Naive thymus-derived CD4-positive, alpha-beta T cell (primary cell): ENCODE data around the gene ENTPD5. TPM values are rescaled to one million over a fixed set of nuclear protein-coding genes. Genes with fewer than 3 reads are reported as not detected.

ENCODE experiments used
- ATAC-seq: fragments of 150-1000 bp; cut with Tn5 transposase; 2 replicates; pipeline ENCODE4 v1.10.0; 2021; ENCODE audit warnings: mild to moderate bottlenecking, moderate library complexity
- CTCF ChIA-PET: fragments of 350-600 bp; sonication (Branson Sonifier 250); formaldehyde crosslinking; loops from one replicate; lab custom pipeline; 2021; ENCODE audit warnings: antibody characterized with exemption; lab: Charles Lee
- POLR2A ChIA-PET: fragments of 350-600 bp; sonication (Branson Sonifier 250); formaldehyde crosslinking; loops from one replicate; lab custom pipeline; 2021; ENCODE audit warnings: antibody characterized with exemption, inconsistent platforms; lab: Charles Lee
- DNase-seq, 9 donors: peaks; one replicate each; pipeline versions ENCODE4 v3.0.0 to v3.0.0-alpha.2; 2020 to 2022; ENCODE audit warnings: mixed read lengths in 1 of 9
- H3K27ac ChIP-seq: one replicate; pipeline ENCODE4 v1.7.0; 2013; ENCODE audit warnings: mild to moderate bottlenecking, low read depth, low read length, moderate library complexity
- H3K27me3 ChIP-seq, 2 donors: one replicate each; pipeline ENCODE4 v1.7.0; 2013; ENCODE audit warnings: low read length in 2 of 2, mild to moderate bottlenecking in 2 of 2, moderate library complexity in 2 of 2; ENCODE audit not compliant: control insufficient read depth in 2 of 2, insufficient read depth in 2 of 2
- H3K36me3 ChIP-seq, 3 experiments: 1 replicate in 2 of 3; 2 replicates in 1 of 3; pipeline ENCODE4 v1.7.0; 2013; ENCODE audit warnings: low read length in 3 of 3, mild to moderate bottlenecking in 3 of 3, moderate library complexity in 1 of 3; ENCODE audit not compliant: insufficient read depth in 3 of 3, control insufficient read depth in 2 of 3
- H3K4me1 ChIP-seq, 2 donors: one replicate each; pipeline ENCODE4 v1.7.0; 2013; ENCODE audit warnings: low read length in 2 of 2, mild to moderate bottlenecking in 2 of 2, moderate library complexity in 1 of 2; ENCODE audit not compliant: control insufficient read depth in 2 of 2, insufficient read depth in 2 of 2
- H3K4me3 ChIP-seq: 2 replicates; pipeline ENCODE4 v1.7.0; 2013; ENCODE audit warnings: mild to moderate bottlenecking, low read length
- H3K9me3 ChIP-seq, 3 experiments: 1 replicate in 2 of 3; 2 replicates in 1 of 3; pipeline ENCODE4 v1.7.0; 2013; ENCODE audit warnings: low read length in 3 of 3; ENCODE audit not compliant: control insufficient read depth in 2 of 3
- H3K27ac Mint-ChIP-seq, 9 donors: one replicate each; pipeline ENCODE4 v1.8.0; 2020 to 2022; ENCODE audit warnings: mixed read lengths in 9 of 9, mild to moderate bottlenecking in 8 of 9, moderate library complexity in 5 of 9, inconsistent platforms in 2 of 9
- H3K27me3 Mint-ChIP-seq, 5 donors: one replicate each; pipeline ENCODE4 v1.8.0; 2021 to 2022; ENCODE audit warnings: mixed read lengths in 5 of 5, mild to moderate bottlenecking in 1 of 5
- H3K36me3 Mint-ChIP-seq, 5 donors: one replicate each; pipeline ENCODE4 v1.8.0; 2020 to 2022; ENCODE audit warnings: mixed read lengths in 5 of 5, mild to moderate bottlenecking in 3 of 5, inconsistent platforms in 1 of 5
- H3K4me1 Mint-ChIP-seq, 7 donors: one replicate each; pipeline ENCODE4 v1.8.0; 2020 to 2022; ENCODE audit warnings: mixed read lengths in 7 of 7, mild to moderate bottlenecking in 3 of 7, inconsistent platforms in 1 of 7
- H3K4me3 Mint-ChIP-seq, 10 donors: one replicate each; pipeline ENCODE4 v1.8.0; 2020 to 2022; ENCODE audit warnings: mild to moderate bottlenecking in 10 of 10, mixed read lengths in 10 of 10, moderate library complexity in 6 of 10, inconsistent platforms in 2 of 10
- H3K9me3 Mint-ChIP-seq, 11 donors: one replicate each; pipeline ENCODE4 v1.8.0; 2020 to 2022; ENCODE audit warnings: mixed read lengths in 11 of 11, mild to moderate bottlenecking in 4 of 11, inconsistent platforms in 1 of 11, moderate library complexity in 1 of 11
- intact Hi-C, 2 donors: fragments of 100-400 bp; cut with micrococcal nuclease; formaldehyde crosslinking; loops; one replicate each; pipeline ENCODE4 v1.15.1; 2023
- polyA plus RNA-seq, 2 donors: library from polyadenylated mRNA; unstranded; fragments of 300-500 nt; fragmentation: Illumina TruSeq; gene quantifications; one replicate each; pipeline ENCODE4 v1.2.3, GENCODE V29; 2021
- total RNA-seq, 6 experiments: library from RNA in 5 of 6; stranded (reverse) in 5 of 6; gene quantifications; 1 replicate in 5 of 6; 2 replicates in 1 of 6; pipeline ENCODE4 v1.2.3 and lab custom pipeline; 2021 to 2026

Gene ENTPD5
- total RNA-seq (10 to 100 TPM in 3 of 5 experiments, 1 to 10 TPM in 2; 8.6 to 17.1 (median 11.2) TPM), polyA plus RNA-seq (1 to 10 TPM; 4.2 to 4.8 TPM), total RNA-seq (lab: John Stamatoyannopoulos, UW) (17.8 reads per million, percentile 48 among the genes with 10 or more reads in this experiment)

DNA sequence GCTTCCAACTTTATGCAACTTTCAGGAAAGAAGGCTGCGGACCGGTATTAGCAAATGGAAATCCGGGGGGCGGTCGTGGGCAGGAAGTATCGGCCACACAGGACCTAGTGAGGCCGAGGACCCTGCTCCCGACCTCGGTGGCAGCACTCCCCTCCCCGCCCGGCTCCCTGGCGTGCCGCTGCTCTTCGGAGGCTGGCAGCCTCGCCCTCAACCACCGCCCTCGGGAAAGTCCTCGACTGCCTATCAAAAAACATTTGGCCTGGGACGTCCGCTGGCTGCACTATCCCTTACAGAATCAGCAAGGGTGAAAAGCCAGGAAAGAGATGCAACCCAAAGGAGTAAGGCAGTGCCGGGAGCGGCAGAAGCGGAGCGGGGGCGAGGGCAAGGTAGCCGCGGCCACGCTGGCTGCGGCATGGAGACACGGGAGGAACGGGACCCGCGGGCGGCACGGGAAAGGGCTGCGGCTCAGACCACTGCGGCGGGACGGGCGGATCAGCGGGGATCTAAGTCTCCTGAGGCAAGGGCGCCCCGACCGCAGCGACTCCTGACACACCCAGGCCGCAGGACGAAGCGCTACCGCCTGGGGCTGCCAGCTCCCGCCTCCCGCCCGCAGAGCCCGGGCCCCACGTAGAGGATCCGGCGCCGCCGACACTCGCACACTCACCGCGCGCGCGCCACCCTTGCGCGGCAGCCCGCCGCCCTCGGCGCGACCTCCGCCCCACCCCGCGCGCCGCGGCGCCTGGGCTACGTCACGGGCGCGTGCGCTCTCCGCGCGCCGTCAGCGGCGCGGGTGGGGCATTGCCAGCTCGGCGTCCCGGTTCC is at the start of gene ENTPD5, which contains the start of gene BBOF1:
Gene ENTPD5, minus strand, starts transcription at position 703 of the 822 bp plus-strand sequence. CDS start 31,186 bp downstream, outside the sequence.
Gene BBOF1, plus strand, starts transcription at position 764 of the 822 bp plus-strand sequence. CDS start 130 bp downstream, outside the sequence.
- peak within 1 kb of the TSS; percentile 89 to 98 (median 96) for H3K27ac Mint-ChIP-seq
- no peaks in the 10 kb centered on the region for H3K27me3 ChIP-seq
- peaks cover 6 to 10% of the 10 kb centered on the region in 2 donors for H3K4me1 ChIP-seq
- peak within 1 kb of the TSS; percentile 79 for H3K4me3 ChIP-seq
- no peaks in the 10 kb centered on the region for H3K9me3 ChIP-seq
- CTCF ChIA-PET = no interaction called here
- intact Hi-C loops = loop anchor here (1.0 to 2.0 kb wide), 12 partner anchors 20 to 1643 kb away; partner anchors contain the start of genes ALDH6A1 (in 2 of the 2), COQ6 (in 2 of the 2), FAM161B (in 2 of the 2) and LIN52 (in 2 of the 2)
- H3K4me3 Mint-ChIP-seq = peak within 1 kb of the TSS; percentile 80 to 97 (median 94)
- H3K27ac ChIP-seq = peak within 1 kb of the TSS; percentile 93
- DNase-seq (peak; percentile 83 to 89 (median 88)), ATAC-seq (peak; percentile 98)
- no peaks in the 10 kb centered on the region for H3K36me3 Mint-ChIP-seq
- no peaks in the 10 kb centered on the region for H3K9me3 Mint-ChIP-seq
- POLR2A ChIA-PET = interaction anchor here (0.6 to 2.6 kb wide), 7 partner anchors 11 to 1107 kb away, joined by 3 to 9 read pairs (median 3); partner anchors contain the start of genes COQ6, FAM161B and RIOX1
- peaks cover 0 to 2% (median 0%) of the 10 kb centered on the region in 5 donors for H3K27me3 Mint-ChIP-seq
- H3K4me1 Mint-ChIP-seq = peaks cover 7 to 24% (median 14%) of the 10 kb centered on the region in 7 donors
- peaks cover 0 to 7% (median 0%) of the 10 kb centered on the region in 3 experiments for H3K36me3 ChIP-seq

DNA sequence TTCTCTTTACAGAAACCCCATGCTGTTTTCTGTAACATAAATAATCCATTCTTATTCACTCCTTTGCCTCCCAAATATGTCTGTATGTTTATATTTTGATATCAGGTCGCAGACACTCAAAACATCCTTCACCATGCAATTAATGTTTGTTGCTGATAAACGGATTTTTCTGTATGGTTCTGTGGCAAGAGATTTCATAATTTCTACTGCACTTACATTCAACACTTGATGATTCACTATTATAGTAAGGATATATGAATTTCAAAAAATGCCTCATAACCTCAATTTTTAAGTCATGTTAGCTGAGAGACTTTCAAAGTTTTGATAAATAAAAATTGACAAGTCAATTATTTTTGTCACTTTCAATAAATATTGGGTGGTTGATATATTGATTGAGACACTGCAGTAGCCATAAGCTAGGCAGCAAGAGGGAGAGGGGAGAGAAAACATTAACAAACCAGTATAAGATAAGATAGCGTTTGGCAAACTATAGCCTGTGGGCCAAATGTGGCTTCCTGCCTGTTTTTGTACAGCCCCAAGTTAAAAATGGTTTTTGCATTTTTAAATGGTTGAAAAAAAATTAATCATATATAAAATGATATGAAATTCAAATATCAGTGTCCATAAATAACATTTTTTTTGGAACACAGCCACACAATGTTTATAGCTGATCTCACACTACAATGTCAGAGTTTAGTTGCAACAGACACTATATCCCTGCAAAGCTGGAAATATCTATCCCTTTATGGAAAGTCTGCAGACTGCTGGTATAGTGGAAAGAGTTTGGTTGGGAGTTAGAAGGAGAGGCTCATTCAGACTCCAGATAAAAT is 46.9 kb upstream of the ENTPD5 start:
- Mint-ChIP-seq H3K36me3 (peaks cover 0 to 46% (median 15%) of the 10 kb centered on the region in 5 donors), H3K27ac (peak overlapping the region in 1 of 9 donors; percentile 49), H3K9me3 (peaks cover 0 to 1% (median 0%) of the 10 kb centered on the region in 11 donors), H3K27me3 (no peaks in the 10 kb centered on the region), H3K4me1 (no peaks in the 10 kb centered on the region), H3K4me3 (no peak overlapping the region)
- Histone ChIP-seq H3K9me3 (no peaks in the 10 kb centered on the region), H3K27me3 (no peaks in the 10 kb centered on the region), H3K27ac (no peak overlapping the region), H3K36me3 (peaks cover 0 to 47% (median 0%) of the 10 kb centered on the region in 3 experiments), H3K4me3 (no peak overlapping the region), H3K4me1 (no peaks in the 10 kb centered on the region)
- DNase-seq (no peak), ATAC-seq (no peak)
- CTCF ChIA-PET = no interaction called here
- intact Hi-C loops = no loop called here
- POLR2A ChIA-PET = no interaction called here

DNA sequence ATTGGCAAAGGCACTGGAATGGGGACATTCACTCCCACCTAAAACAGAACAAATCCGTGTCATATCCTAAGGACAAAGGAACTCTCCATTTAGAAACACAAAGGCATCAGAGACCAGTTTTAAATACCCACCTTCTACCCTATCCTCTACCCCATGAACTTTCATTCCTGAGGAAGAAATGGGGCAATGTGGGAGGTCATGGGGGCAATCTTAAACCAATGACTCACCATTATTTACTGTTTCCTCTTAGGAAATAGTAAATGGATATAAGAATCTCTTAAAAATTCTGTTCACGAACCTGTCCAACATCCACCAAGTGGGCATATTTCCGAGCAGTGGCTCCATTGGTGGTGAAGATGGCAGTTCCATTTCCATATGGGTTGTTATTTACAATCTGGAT is 45.8 kb upstream of the ENTPD5 start:
- no peak overlapping the region for H3K27ac ChIP-seq

DNA sequence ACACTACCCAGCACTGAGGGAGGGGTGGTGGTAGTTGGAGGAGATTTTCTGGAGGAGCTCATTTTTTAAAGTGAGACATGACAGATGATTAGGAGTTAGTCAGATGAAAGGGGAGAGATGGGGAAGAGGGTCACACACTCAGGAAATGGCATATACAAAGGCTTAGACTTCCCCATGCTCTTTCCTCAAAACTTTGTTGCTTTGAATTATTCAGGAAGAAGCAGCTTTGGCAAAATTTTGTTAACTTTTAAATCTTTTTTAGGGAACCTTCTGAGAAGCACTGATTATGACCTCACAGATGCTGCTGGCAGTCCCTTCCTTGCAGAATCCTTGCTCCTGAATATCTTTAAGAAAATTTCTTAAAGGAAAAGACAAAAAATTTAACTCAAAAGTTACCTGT is 45.3 kb upstream of the ENTPD5 start:
- Mint-ChIP-seq H3K27me3 (no peaks in the 10 kb centered on the region), H3K4me1 (no peaks in the 10 kb centered on the region), H3K36me3 (peaks cover 4 to 54% (median 20%) of the 10 kb centered on the region in 5 donors), H3K4me3 (no peak overlapping the region), H3K27ac (peak overlapping the region in 1 of 9 donors; percentile 62), H3K9me3 (no peaks in the 10 kb centered on the region)
- Histone ChIP-seq H3K4me3 (no peak overlapping the region), H3K27ac (no peak overlapping the region), H3K36me3 (peaks cover 0 to 47% (median 0%) of the 10 kb centered on the region in 3 experiments), H3K27me3 (no peaks in the 10 kb centered on the region), H3K9me3 (no peaks in the 10 kb centered on the region), H3K4me1 (no peaks in the 10 kb centered on the region)
- DNase-seq (no peak), ATAC-seq (no peak)
- ChIA-PET CTCF (no interaction called here), POLR2A (no interaction called here)
- intact Hi-C loops = no loop called here

More for the DNA sequence above, 45.8 kb upstream of the ENTPD5 start:
- no peak overlapping the region for H3K27ac Mint-ChIP-seq
- Histone ChIP-seq H3K36me3 (peaks cover 0 to 43% (median 0%) of the 10 kb centered on the region in 3 experiments), H3K9me3 (no peaks in the 10 kb centered on the region), H3K4me3 (no peak overlapping the region), H3K4me1 (no peaks in the 10 kb centered on the region), H3K27me3 (no peaks in the 10 kb centered on the region)
- intact Hi-C loops = no loop called here
- no peak for ATAC-seq
- no peak overlapping the region for H3K4me3 Mint-ChIP-seq
- no peaks in the 10 kb centered on the region for H3K4me1 Mint-ChIP-seq
- POLR2A ChIA-PET = no interaction called here
- peaks cover 4 to 49% (median 20%) of the 10 kb centered on the region in 5 donors for H3K36me3 Mint-ChIP-seq
- no peaks in the 10 kb centered on the region for H3K9me3 Mint-ChIP-seq
- no peaks in the 10 kb centered on the region for H3K27me3 Mint-ChIP-seq
- CTCF ChIA-PET = no interaction called here
- DNase-seq = no peak

- Mint-ChIP-seq H3K27me3 (no peaks in the 10 kb centered on the region), H3K27ac (no peak overlapping the region), H3K9me3 (no peaks in the 10 kb centered on the region), H3K36me3 (peaks cover 4 to 58% (median 20%) of the 10 kb centered on the region in 5 donors), H3K4me1 (no peaks in the 10 kb centered on the region), H3K4me3 (no peak overlapping the region)
- Histone ChIP-seq H3K27me3 (no peaks in the 10 kb centered on the region), H3K4me1 (no peaks in the 10 kb centered on the region), H3K27ac (no peak overlapping the region), H3K4me3 (no peak overlapping the region), H3K36me3 (peaks cover 0 to 50% (median 0%) of the 10 kb centered on the region in 3 experiments), H3K9me3 (no peaks in the 10 kb centered on the region)
- no peak for DNase-seq
- ChIA-PET CTCF (no interaction called here), POLR2A (interaction anchor here (0.6 kb wide), 1 partner anchor 161 kb away, joined by 5 read pairs; no protein-coding TSS in a partner anchor)
- ATAC-seq = no peak
- intact Hi-C loops = no loop called here
Measured at GRCh38 chr14:74062809-74063150, 43.7 kb upstream of the ENTPD5 start.

DNA sequence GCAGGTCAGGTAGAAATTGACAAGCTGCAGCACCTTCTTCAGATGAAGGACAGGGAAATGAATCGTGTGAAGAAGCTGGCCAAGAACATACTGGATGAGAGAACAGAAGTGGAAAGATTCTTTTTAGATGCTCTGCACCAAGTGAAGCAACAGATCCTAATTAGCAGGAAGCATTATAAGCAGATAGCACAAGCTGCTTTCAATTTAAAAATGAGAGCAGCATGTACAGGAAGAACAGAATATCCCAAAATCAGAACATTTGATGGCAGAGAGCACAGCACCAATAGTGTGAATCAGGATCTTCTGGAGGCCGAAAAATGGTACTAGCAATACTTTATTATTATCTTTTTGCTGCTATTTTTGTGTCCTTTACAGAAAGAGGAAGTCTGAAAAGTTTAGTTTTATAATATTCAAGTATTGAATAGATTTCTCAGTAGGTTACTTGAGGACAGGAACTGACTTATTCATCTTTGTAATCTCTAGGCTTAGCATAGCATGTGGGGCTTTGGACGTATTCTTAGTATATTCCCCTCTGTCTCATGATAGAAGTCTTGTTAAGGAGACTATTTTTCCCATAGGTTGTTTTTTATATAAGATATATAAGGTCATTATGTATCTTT is 30.9 kb upstream of the ENTPD5 start:
- no peaks in the 10 kb centered on the region for H3K27me3 ChIP-seq
- H3K4me3 ChIP-seq = no peak overlapping the region
- CTCF ChIA-PET = no interaction called here
- intact Hi-C loops = no loop called here
- H3K27me3 Mint-ChIP-seq = no peaks in the 10 kb centered on the region
- ATAC-seq (no peak), DNase-seq (no peak)
- no peak overlapping the region for H3K27ac ChIP-seq
- H3K4me1 ChIP-seq = no peaks in the 10 kb centered on the region
- no peaks in the 10 kb centered on the region for H3K36me3 ChIP-seq
- H3K27ac Mint-ChIP-seq = peak overlapping the region in 1 of 9 donors; percentile 56
- peaks cover 0 to 13% (median 0%) of the 10 kb centered on the region in 5 donors for H3K36me3 Mint-ChIP-seq
- no peaks in the 10 kb centered on the region for H3K9me3 ChIP-seq
- POLR2A ChIA-PET = no interaction called here
- no peak overlapping the region for H3K4me3 Mint-ChIP-seq
- peaks cover 0 to 2% (median 0%) of the 10 kb centered on the region in 11 donors for H3K9me3 Mint-ChIP-seq
- no peaks in the 10 kb centered on the region for H3K4me1 Mint-ChIP-seq
